Measurements from ENCODE around the gene RIN1.

RIN1 gene

GRCh38 chr11:66293777-66294625 lies 42.2 kb downstream of the RIN1 start:
- no peak for DNase-seq

- no peak for DNase-seq
Measured at GRCh38 chr11:66293352-66293751, 42.9 kb downstream of the RIN1 start.

GRCh38 chr11:66292543-66293332 lies 43.5 kb downstream of the RIN1 start:
- no peak for DNase-seq

GRCh38 chr11:66291706-66292542 lies 44.3 kb downstream of the RIN1 start, which contains the start of gene TMEM151A:
TMEM151A (plus strand) TSS chr11:66291894; CDS start chr11:66292014, 120 bp downstream.
- DNase-seq = no peak

GRCh38 chr11:66291303-66291705 lies 44.9 kb downstream of the RIN1 start:
- no peak for DNase-seq

GRCh38 chr11:66290330-66290621 lies 46.0 kb downstream of the RIN1 start:
- no peak for DNase-seq

- DNase-seq = peak in 1 of 2 donors; percentile 84
Measured at GRCh38 chr11:66289548-66290329, 46.5 kb downstream of the RIN1 start.

- DNase-seq = peak; percentile 99
Measured at GRCh38 chr11:66288671-66289547, 47.3 kb downstream of the RIN1 start, which contains the start of gene YIF1A. YIF1A (minus strand) TSS chr11:66289143; CDS start chr11:66288985, 158 bp downstream.

- DNase-seq = no peak
Measured at GRCh38 chr11:66287889-66288670, 48.2 kb downstream of the RIN1 start.

- no peak for DNase-seq
Measured at GRCh38 chr11:66287211-66287888, 48.9 kb downstream of the RIN1 start.

GRCh38 chr11:66286699-66287098 lies 49.5 kb downstream of the RIN1 start:
- DNase-seq = no peak

- no peak for DNase-seq
Measured at GRCh38 chr11:66285250-66285947, 50.8 kb downstream of the RIN1 start.

GRCh38 chr11:66284526-66285078 lies 51.6 kb downstream of the RIN1 start:
- no peak for DNase-seq

- DNase-seq = no peak
Measured at GRCh38 chr11:66283461-66284105, 52.7 kb downstream of the RIN1 start.

- DNase-seq = peak; percentile 99 to 100
Measured at GRCh38 chr11:66282468-66283455, 53.5 kb downstream of the RIN1 start.

Data from CD4-positive, alpha-beta T cell treated with Interferon alpha-2 for 1 hour (primary cell).